Suprapubic skin (tissue), 4 donors: ENCODE results near the gene AGBL1.

Experiments
- EP300 ChIP-seq: sonication (generic); formaldehyde crosslinking; IDR thresholded peaks from one replicate; pipeline ENCODE4 v1.6.1; 2017; ENCODE audit warnings: antibody characterized with exemption
- POLR2A ChIP-seq, 2 donors: fragments of 450-650 bp; IDR thresholded peaks; one replicate each; pipeline ENCODE4 v1.6.1; 2017; ENCODE audit warnings: antibody characterized with exemption in 2 of 2, mild to moderate bottlenecking in 2 of 2, moderate library complexity in 2 of 2
- POLR2AphosphoS5 ChIP-seq, 3 donors: sonication (generic); formaldehyde crosslinking; IDR thresholded peaks; one replicate each; pipeline ENCODE4 v1.6.1; 2017; ENCODE audit warnings: antibody characterized with exemption in 3 of 3
- TF ChIP-seq, protein P1 (sequence below), 2 donors: fragments of 200-600 bp in 1 of 2; fragments of 450-650 bp in 1 of 2; sonication (generic) in 1 of 2; IDR thresholded peaks; one replicate each; pipeline ENCODE4 v1.5.1; 2016 to 2019; ENCODE audit warnings: antibody characterized with exemption in 2 of 2, mild to moderate bottlenecking in 1 of 2, moderate library complexity in 1 of 2

DNA sequence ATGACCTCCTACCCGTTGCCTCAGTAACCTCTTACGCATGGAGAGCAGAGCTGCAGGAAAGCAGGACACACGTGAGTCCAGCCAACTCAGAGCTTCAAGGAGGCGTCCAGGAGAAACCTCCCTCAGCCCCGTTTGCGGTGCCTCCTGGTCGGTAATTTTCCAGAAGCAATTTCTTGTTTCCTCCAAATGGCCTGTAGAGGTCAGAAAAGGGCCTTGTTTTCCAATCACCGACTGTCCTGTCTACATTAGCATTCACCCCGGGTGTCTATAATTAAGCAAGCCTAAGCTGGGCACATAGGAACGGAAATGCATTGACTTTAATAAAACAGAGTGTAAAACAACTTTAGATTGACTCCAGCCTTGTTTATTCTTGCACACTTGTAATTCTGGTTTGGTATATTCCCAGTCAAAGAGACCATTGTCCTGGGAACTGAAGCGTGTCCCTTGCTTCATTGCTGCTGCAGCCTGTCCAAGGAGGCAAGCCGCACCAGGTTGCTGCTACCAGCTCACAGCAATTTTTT lies 836.2 kb downstream of the AGBL1 start:
- TF ChIP-seq, protein P1, sequence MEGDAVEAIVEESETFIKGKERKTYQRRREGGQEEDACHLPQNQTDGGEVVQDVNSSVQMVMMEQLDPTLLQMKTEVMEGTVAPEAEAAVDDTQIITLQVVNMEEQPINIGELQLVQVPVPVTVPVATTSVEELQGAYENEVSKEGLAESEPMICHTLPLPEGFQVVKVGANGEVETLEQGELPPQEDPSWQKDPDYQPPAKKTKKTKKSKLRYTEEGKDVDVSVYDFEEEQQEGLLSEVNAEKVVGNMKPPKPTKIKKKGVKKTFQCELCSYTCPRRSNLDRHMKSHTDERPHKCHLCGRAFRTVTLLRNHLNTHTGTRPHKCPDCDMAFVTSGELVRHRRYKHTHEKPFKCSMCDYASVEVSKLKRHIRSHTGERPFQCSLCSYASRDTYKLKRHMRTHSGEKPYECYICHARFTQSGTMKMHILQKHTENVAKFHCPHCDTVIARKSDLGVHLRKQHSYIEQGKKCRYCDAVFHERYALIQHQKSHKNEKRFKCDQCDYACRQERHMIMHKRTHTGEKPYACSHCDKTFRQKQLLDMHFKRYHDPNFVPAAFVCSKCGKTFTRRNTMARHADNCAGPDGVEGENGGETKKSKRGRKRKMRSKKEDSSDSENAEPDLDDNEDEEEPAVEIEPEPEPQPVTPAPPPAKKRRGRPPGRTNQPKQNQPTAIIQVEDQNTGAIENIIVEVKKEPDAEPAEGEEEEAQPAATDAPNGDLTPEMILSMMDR (IDR thresholded peaks at IDR 0.05), result peak in 1 of 2 donors; percentile 20
- TF ChIP-seq POLR2A (IDR thresholded peaks at IDR 0.05) (no peak), POLR2AphosphoS5 (IDR thresholded peaks at IDR 0.05) (no peak), EP300 (no peak)
